Measurements from ENCODE around the gene GRM1.

- TF ChIP-seq POLR2A (IDR thresholded peaks at IDR 0.05) (no peak), POLR2AphosphoS5 (IDR thresholded peaks at IDR 0.05) (no peak)
- TF ChIP-seq, protein P1, sequence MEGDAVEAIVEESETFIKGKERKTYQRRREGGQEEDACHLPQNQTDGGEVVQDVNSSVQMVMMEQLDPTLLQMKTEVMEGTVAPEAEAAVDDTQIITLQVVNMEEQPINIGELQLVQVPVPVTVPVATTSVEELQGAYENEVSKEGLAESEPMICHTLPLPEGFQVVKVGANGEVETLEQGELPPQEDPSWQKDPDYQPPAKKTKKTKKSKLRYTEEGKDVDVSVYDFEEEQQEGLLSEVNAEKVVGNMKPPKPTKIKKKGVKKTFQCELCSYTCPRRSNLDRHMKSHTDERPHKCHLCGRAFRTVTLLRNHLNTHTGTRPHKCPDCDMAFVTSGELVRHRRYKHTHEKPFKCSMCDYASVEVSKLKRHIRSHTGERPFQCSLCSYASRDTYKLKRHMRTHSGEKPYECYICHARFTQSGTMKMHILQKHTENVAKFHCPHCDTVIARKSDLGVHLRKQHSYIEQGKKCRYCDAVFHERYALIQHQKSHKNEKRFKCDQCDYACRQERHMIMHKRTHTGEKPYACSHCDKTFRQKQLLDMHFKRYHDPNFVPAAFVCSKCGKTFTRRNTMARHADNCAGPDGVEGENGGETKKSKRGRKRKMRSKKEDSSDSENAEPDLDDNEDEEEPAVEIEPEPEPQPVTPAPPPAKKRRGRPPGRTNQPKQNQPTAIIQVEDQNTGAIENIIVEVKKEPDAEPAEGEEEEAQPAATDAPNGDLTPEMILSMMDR (IDR thresholded peaks at IDR 0.05) = no peak
Observed at GRCh38 chr6:146302994-146303393, 274.1 kb downstream of the GRM1 start.

Measured in stomach (tissue), 4 donors.